ACC112 (cell line): Measurements from ENCODE around the gene SIRPB2.

Experiments
- H2AFZ ChIP-seq: fragments of 200-600 bp; sonication (generic); one replicate; pipeline ENCODE4 v1.6.0; 2017; ENCODE audit warnings: antibody characterized with exemption, low read length; ENCODE audit not compliant: unreplicated experiment
- H3K27ac ChIP-seq: fragments of 200-600 bp; sonication (generic); 2 replicates; pipeline ENCODE4 v1.5.1; 2014; ENCODE audit warnings: low read depth, mild to moderate bottlenecking, antibody characterized with exemption, low read length, moderate library complexity
- H3K27me3 ChIP-seq: fragments of 200-600 bp; sonication (generic); 2 replicates; pipeline ENCODE4 v1.6.1; 2014; ENCODE audit warnings: mild to moderate bottlenecking, antibody characterized with exemption, low read length, moderate library complexity, mixed read lengths; ENCODE audit not compliant: insufficient read depth
- H3K36me3 ChIP-seq: fragments of 200-600 bp; sonication (generic); 2 replicates; pipeline ENCODE4 v1.6.1; 2016; ENCODE audit warnings: mild to moderate bottlenecking, antibody characterized with exemption, low read length, moderate library complexity, mixed read lengths; ENCODE audit not compliant: insufficient read depth
- H3K4me1 ChIP-seq: fragments of 200-600 bp; sonication (generic); one replicate; pipeline ENCODE4 v1.6.1; 2016; ENCODE audit warnings: low read length, mixed read lengths; ENCODE audit not compliant: insufficient read depth, unreplicated experiment, control insufficient read depth
- H3K4me3 ChIP-seq: fragments of 200-600 bp; sonication (generic); 2 replicates; pipeline ENCODE4 v1.5.1; 2014; ENCODE audit warnings: mild to moderate bottlenecking, low read depth, low read length
- H3K79me2 ChIP-seq: fragments of 200-600 bp; sonication (generic); one replicate; pipeline ENCODE4 v1.6.0; 2016; ENCODE audit warnings: low read length; ENCODE audit not compliant: control insufficient read depth, unreplicated experiment, insufficient read depth

SIRPB2 gene

GRCh38 chr20:1526896-1527295 is 35.7 kb upstream of the SIRPB2 start:
- no peaks in the 10 kb centered on the region for H3K79me2 ChIP-seq
- H3K27ac ChIP-seq: no peak overlapping the region
- no peaks in the 10 kb centered on the region for H3K36me3 ChIP-seq
- H3K4me3 ChIP-seq: no peak overlapping the region
- no peaks in the 10 kb centered on the region for H3K4me1 ChIP-seq
- H2AFZ ChIP-seq: no peak overlapping the region
- peaks cover 26% of the 10 kb centered on the region for H3K27me3 ChIP-seq

DNA sequence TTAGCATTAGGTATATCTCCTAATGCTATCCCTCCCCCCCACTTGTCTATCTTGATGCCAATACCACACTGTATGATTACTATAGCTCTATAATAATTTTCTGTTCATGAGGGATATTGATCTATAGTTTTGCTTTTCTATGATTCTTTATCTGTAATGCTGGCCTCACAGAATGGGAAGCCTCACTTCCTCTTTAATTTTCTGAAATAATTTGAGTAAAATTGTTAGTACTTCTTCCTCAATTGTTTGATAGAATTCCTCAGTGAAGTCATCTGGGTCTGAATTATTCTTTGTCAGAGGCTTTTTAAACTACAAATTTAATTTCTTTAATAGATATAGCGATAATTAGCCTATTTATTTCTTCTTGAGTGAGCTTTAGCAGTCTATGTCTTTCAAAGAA is 35.1 kb upstream of the SIRPB2 start:
- no peak overlapping the region for H2AFZ ChIP-seq
- H3K27me3 ChIP-seq: peaks cover 26% of the 10 kb centered on the region
- no peak overlapping the region for H3K27ac ChIP-seq
- no peak overlapping the region for H3K4me3 ChIP-seq
- no peaks in the 10 kb centered on the region for H3K36me3 ChIP-seq
- H3K79me2 ChIP-seq: no peaks in the 10 kb centered on the region
- no peaks in the 10 kb centered on the region for H3K4me1 ChIP-seq

- no peaks in the 10 kb centered on the region for H3K36me3 ChIP-seq
- H3K4me3 ChIP-seq: no peak overlapping the region
- no peak overlapping the region for H3K27ac ChIP-seq
- no peaks in the 10 kb centered on the region for H3K79me2 ChIP-seq
- H3K4me1 ChIP-seq: no peaks in the 10 kb centered on the region
- H2AFZ ChIP-seq: no peak overlapping the region
- peaks cover 37% of the 10 kb centered on the region for H3K27me3 ChIP-seq
These were observed 32.8 kb upstream of the SIRPB2 start for GRCh38 chr20:1524004-1524403.

GRCh38 chr20:1517010-1517409 is 25.8 kb upstream of the SIRPB2 start:
- no peaks in the 10 kb centered on the region for H3K36me3 ChIP-seq
- peaks cover 81% of the 10 kb centered on the region for H3K27me3 ChIP-seq
- no peaks in the 10 kb centered on the region for H3K79me2 ChIP-seq

GRCh38 chr20:1513801-1514200 is 22.6 kb upstream of the SIRPB2 start:
- no peak overlapping the region for H2AFZ ChIP-seq

More at GRCh38 chr20:1517010-1517409, 25.8 kb upstream of the SIRPB2 start:
- Histone ChIP-seq H2AFZ (no peak overlapping the region), H3K4me3 (no peak overlapping the region), H3K4me1 (no peaks in the 10 kb centered on the region), H3K27ac (no peak overlapping the region)

GRCh38 chr20:1509237-1509636 is 18.0 kb upstream of the SIRPB2 start:
- Histone ChIP-seq H3K4me1 (peaks cover 10% of the 10 kb centered on the region), H3K27me3 (peaks cover 48% of the 10 kb centered on the region), H3K79me2 (no peaks in the 10 kb centered on the region), H3K27ac (no peak overlapping the region), H2AFZ (no peak overlapping the region), H3K36me3 (no peaks in the 10 kb centered on the region), H3K4me3 (no peak overlapping the region)

More at GRCh38 chr20:1513801-1514200, 22.6 kb upstream of the SIRPB2 start:
- no peaks in the 10 kb centered on the region for H3K4me1 ChIP-seq
- no peak overlapping the region for H3K4me3 ChIP-seq
- no peaks in the 10 kb centered on the region for H3K79me2 ChIP-seq
- peaks cover 77% of the 10 kb centered on the region for H3K27me3 ChIP-seq
- H3K36me3 ChIP-seq: no peaks in the 10 kb centered on the region
- no peak overlapping the region for H3K27ac ChIP-seq

DNA sequence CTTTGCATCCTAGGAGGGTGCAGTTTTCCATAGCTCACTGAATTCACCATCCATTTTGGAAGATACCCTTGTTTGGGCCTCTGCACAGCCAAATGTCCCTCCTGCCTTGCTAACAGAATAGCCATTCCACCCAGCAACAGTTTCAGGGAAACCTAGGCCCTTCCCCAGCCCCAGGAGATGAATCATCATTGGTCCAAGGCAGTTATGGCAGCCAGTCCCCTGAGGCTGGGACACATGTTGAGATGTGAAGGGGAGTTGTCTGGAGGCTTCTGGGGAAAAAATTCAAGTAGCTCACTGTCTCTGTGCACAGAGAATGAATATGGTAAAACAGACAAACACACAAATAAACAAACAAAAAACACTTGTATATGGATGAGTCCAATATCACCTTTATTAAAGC is 17.4 kb upstream of the SIRPB2 start:
- Histone ChIP-seq H3K4me1 (peaks cover 10% of the 10 kb centered on the region), H3K36me3 (no peaks in the 10 kb centered on the region), H3K4me3 (no peak overlapping the region), H2AFZ (no peak overlapping the region), H3K27me3 (peaks cover 41% of the 10 kb centered on the region), H3K27ac (no peak overlapping the region), H3K79me2 (no peaks in the 10 kb centered on the region)

GRCh38 chr20:1507276-1507675 is 16.1 kb upstream of the SIRPB2 start:
- H2AFZ ChIP-seq: no peak overlapping the region
- no peak overlapping the region for H3K4me3 ChIP-seq
- no peaks in the 10 kb centered on the region for H3K79me2 ChIP-seq
- H3K27ac ChIP-seq: no peak overlapping the region
- peaks cover 33% of the 10 kb centered on the region for H3K27me3 ChIP-seq
- H3K4me1 ChIP-seq: peaks cover 10% of the 10 kb centered on the region
- no peaks in the 10 kb centered on the region for H3K36me3 ChIP-seq

DNA sequence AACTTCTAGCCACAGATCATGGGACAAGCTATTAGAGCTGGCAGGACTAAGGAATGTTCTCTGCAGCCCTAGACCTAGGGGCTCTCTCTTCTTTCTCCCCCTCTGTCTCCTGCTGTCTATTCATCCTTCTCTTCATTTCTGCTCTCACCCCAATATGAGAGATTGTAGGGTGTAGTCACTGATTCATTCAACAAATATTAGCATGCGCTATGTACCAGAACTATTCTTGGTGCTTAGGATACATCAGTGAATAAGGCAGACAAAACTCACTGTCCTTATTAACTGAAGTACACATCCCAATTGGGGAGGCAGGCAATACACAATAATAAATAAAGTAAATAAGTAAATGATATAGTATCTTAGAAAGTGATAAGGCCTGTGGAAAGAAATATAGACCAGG is 14.7 kb upstream of the SIRPB2 start:
- Histone ChIP-seq H3K27me3 (peaks cover 24% of the 10 kb centered on the region; the same call in 1 of the 2 replicates), H3K79me2 (no peaks in the 10 kb centered on the region), H3K4me3 (no peak overlapping the region), H3K27ac (no peak overlapping the region), H3K36me3 (no peaks in the 10 kb centered on the region), H3K4me1 (peaks cover 10% of the 10 kb centered on the region), H2AFZ (no peak overlapping the region)

GRCh38 chr20:1505361-1505760 is 14.1 kb upstream of the SIRPB2 start:
- Histone ChIP-seq H3K4me1 (peaks cover 10% of the 10 kb centered on the region), H3K4me3 (no peak overlapping the region), H2AFZ (no peak overlapping the region), H3K27ac (no peak overlapping the region), H3K79me2 (no peaks in the 10 kb centered on the region), H3K36me3 (no peaks in the 10 kb centered on the region), H3K27me3 (peaks cover 19% of the 10 kb centered on the region; the same call in 1 of the 2 replicates)

GRCh38 chr20:1503564-1504227 is 12.5 kb upstream of the SIRPB2 start:
- no peaks in the 10 kb centered on the region for H3K79me2 ChIP-seq
- H2AFZ ChIP-seq: no peak overlapping the region
- peaks cover 9% of the 10 kb centered on the region; the same call in 1 of the 2 replicates for H3K27me3 ChIP-seq
- no peaks in the 10 kb centered on the region for H3K36me3 ChIP-seq
- H3K4me1 ChIP-seq: peaks cover 10% of the 10 kb centered on the region
- H3K27ac ChIP-seq: no peak overlapping the region
- H3K4me3 ChIP-seq: no peak overlapping the region
